Measurements from ENCODE around the gene ATPAF2. TPM values are rescaled to one million over a fixed set of nuclear protein-coding genes. Genes with fewer than 3 reads are reported as not detected.

ATPAF2 gene
- total and polyA plus RNA-seq, 4 donors, result 12.9 to 20.1 (median 16.8) TPM

GRCh38 chr17:17983376-17983775 lies 55.6 kb downstream of the ATPAF2 start:
- H3K27ac ChIP-seq (ENCODE audit: low read depth in 1 of 2, low read length in 2 of 2), result no peak overlapping the region
- no peak overlapping the region for H3K9ac ChIP-seq (ENCODE audit: low read depth in 1 of 2, low read length in 2 of 2)
- H3K4me1 ChIP-seq (ENCODE audit: control insufficient read depth in 4 of 4, insufficient read depth in 4 of 4, low read length in 3 of 4), result peaks cover 0 to 4% (median 0%) of the 10 kb centered on the region in 4 donors
- H3K9me3 ChIP-seq (ENCODE audit: control insufficient read depth in 4 of 4, low read length in 3 of 4), result no peaks in the 10 kb centered on the region
- no peaks in the 10 kb centered on the region for H3K27me3 ChIP-seq (ENCODE audit: control insufficient read depth in 4 of 4, insufficient read depth in 4 of 4, low read length in 3 of 4)
- TF ChIP-seq TAF1 (conservative IDR thresholded peaks at IDR 0.05) (no peak), REST (IDR thresholded peaks at IDR 0.05) (no peak), JUND (IDR thresholded peaks at IDR 0.05) (no peak), MAX (IDR thresholded peaks at IDR 0.05) (no peak), YY1 (IDR thresholded peaks at IDR 0.05) (no peak), NR2F2 (IDR thresholded peaks at IDR 0.05) (no peak), CTCF (IDR thresholded peaks at IDR 0.05; ENCODE audit: low read depth, low read length, missing input control) (no peak), FOXA1 (IDR thresholded peaks at IDR 0.05) (no peak), ATF3 (IDR thresholded peaks at IDR 0.05) (no peak), GABPA (IDR thresholded peaks at IDR 0.05 in 1 of 2, conservative IDR thresholded peaks at IDR 0.05 in 1 of 2) (no peak), ZBTB33 (IDR thresholded peaks at IDR 0.05) (no peak), EGR1 (IDR thresholded peaks at IDR 0.05; ENCODE audit: low read depth in 2 of 2) (no peak), RXRA (IDR thresholded peaks at IDR 0.05) (no peak), FOXA2 (IDR thresholded peaks at IDR 0.05) (no peak), HNF4A (conservative IDR thresholded peaks at IDR 0.05) (no peak), RAD21 (IDR thresholded peaks at IDR 0.05) (no peak), HNF4G (IDR thresholded peaks at IDR 0.05) (no peak)
- no peak overlapping the region for H3K4me3 ChIP-seq (ENCODE audit: low read depth in 1 of 3, low read length in 3 of 3)
- 75% methylated on average over 6 of the region's 6 CpGs for WGBS
- H3K36me3 ChIP-seq (ENCODE audit: control insufficient read depth in 4 of 4, insufficient read depth in 3 of 4, low read depth in 1 of 4, low read length in 3 of 4), result no peaks in the 10 kb centered on the region
- no peak for DNase-seq (ENCODE audit: low spot score)

- no peaks in the 10 kb centered on the region for H3K9me3 ChIP-seq (ENCODE audit: control insufficient read depth in 4 of 4, low read length in 3 of 4)
- peaks cover 0 to 4% (median 0%) of the 10 kb centered on the region in 4 donors for H3K4me1 ChIP-seq (ENCODE audit: control insufficient read depth in 4 of 4, insufficient read depth in 4 of 4, low read length in 3 of 4)
- H3K4me3 ChIP-seq (ENCODE audit: low read depth in 1 of 3, low read length in 3 of 3), result no peak overlapping the region
- WGBS, result 94% methylated on average over 9 of the region's 9 CpGs
- H3K27ac ChIP-seq (ENCODE audit: low read depth in 1 of 2, low read length in 2 of 2), result no peak overlapping the region
- no peak for DNase-seq (ENCODE audit: low spot score)
- H3K9ac ChIP-seq (ENCODE audit: low read depth in 1 of 2, low read length in 2 of 2), result no peak overlapping the region
- no peaks in the 10 kb centered on the region for H3K27me3 ChIP-seq (ENCODE audit: control insufficient read depth in 4 of 4, insufficient read depth in 4 of 4, low read length in 3 of 4)
- no peaks in the 10 kb centered on the region for H3K36me3 ChIP-seq (ENCODE audit: control insufficient read depth in 4 of 4, insufficient read depth in 3 of 4, low read depth in 1 of 4, low read length in 3 of 4)
- TF ChIP-seq ATF3 (IDR thresholded peaks at IDR 0.05) (no peak), YY1 (IDR thresholded peaks at IDR 0.05) (no peak), REST (IDR thresholded peaks at IDR 0.05) (no peak), EGR1 (IDR thresholded peaks at IDR 0.05; ENCODE audit: low read depth in 2 of 2) (no peak), FOXA2 (IDR thresholded peaks at IDR 0.05) (no peak), RAD21 (IDR thresholded peaks at IDR 0.05) (no peak), JUND (IDR thresholded peaks at IDR 0.05) (no peak), HNF4G (IDR thresholded peaks at IDR 0.05) (no peak), ZBTB33 (IDR thresholded peaks at IDR 0.05) (no peak), FOXA1 (IDR thresholded peaks at IDR 0.05) (no peak), NR2F2 (IDR thresholded peaks at IDR 0.05) (no peak), TAF1 (conservative IDR thresholded peaks at IDR 0.05) (no peak)
These were observed 56.2 kb downstream of the ATPAF2 start for GRCh38 chr17:17982801-17983200.
